Ectodermal cell (in vitro differentiated cells): ENCODE results near the gene POLD2.

ENCODE experiments used
- H3K27ac ChIP-seq: 2 replicates; pipeline ENCODE4 v1.7.0; 2013; ENCODE audit warnings: mild to moderate bottlenecking, low read depth, low read length; ENCODE audit not compliant: insufficient read depth, poor library complexity, severe bottlenecking
- H3K27me3 ChIP-seq: 2 replicates; pipeline ENCODE4 v1.7.0; 2013; ENCODE audit warnings: mild to moderate bottlenecking, low read length; ENCODE audit not compliant: insufficient read depth, control insufficient read depth, poor library complexity, severe bottlenecking
- H3K36me3 ChIP-seq: one replicate; pipeline ENCODE4 v1.7.0; 2013; ENCODE audit warnings: low read length; ENCODE audit not compliant: control insufficient read depth, insufficient read depth
- H3K4me1 ChIP-seq: one replicate; pipeline ENCODE4 v1.7.0; 2013; ENCODE audit warnings: low read length; ENCODE audit not compliant: control insufficient read depth, insufficient read depth
- H3K4me3 ChIP-seq: 2 replicates; pipeline ENCODE4 v1.7.0; 2013; ENCODE audit warnings: low read depth, low read length, control low read depth; ENCODE audit not compliant: insufficient read depth
- H3K9me3 ChIP-seq: 2 replicates; pipeline ENCODE4 v1.7.0; 2013; ENCODE audit warnings: mild to moderate bottlenecking, low read length, moderate library complexity; ENCODE audit not compliant: control insufficient read depth
- WGBS, 2 experiments: methylation state at CpG; one replicate each; pipeline ENCODE4 v1.1.7; 2013; ENCODE audit warnings: missing lambda C conversion rate in 2 of 2; 5-methylcytosine and 5-hydroxymethylcytosine counted together

POLD2 gene

GRCh38 chr7:44159824-44160630 lies 36.7 kb upstream of the POLD2 start:
- no peaks in the 10 kb centered on the region for H3K36me3 ChIP-seq
- WGBS, 2 experiments, result 91% methylated on average over 5 of the region's 5 CpGs
- no peak overlapping the region for H3K4me3 ChIP-seq
- H3K27me3 ChIP-seq, result no peaks in the 10 kb centered on the region
- H3K27ac ChIP-seq, result no peak overlapping the region
- peaks cover 12% of the 10 kb centered on the region for H3K4me1 ChIP-seq
- H3K9me3 ChIP-seq, result no peaks in the 10 kb centered on the region

- H3K4me3 ChIP-seq, result no peak overlapping the region
- peaks cover 12% of the 10 kb centered on the region for H3K4me1 ChIP-seq
- H3K27ac ChIP-seq, result no peak overlapping the region
- H3K9me3 ChIP-seq, result no peaks in the 10 kb centered on the region
- no peaks in the 10 kb centered on the region for H3K27me3 ChIP-seq
- no peaks in the 10 kb centered on the region for H3K36me3 ChIP-seq
- 89 to 92% methylated on average over 12 of the region's 12 CpGs for WGBS, 2 experiments
These were observed 35.7 kb upstream of the POLD2 start for GRCh38 chr7:44158873-44159631.

- Histone ChIP-seq H3K36me3 (no peaks in the 10 kb centered on the region), H3K9me3 (no peaks in the 10 kb centered on the region), H3K27me3 (no peaks in the 10 kb centered on the region), H3K4me3 (no peak overlapping the region), H3K4me1 (peaks cover 4% of the 10 kb centered on the region), H3K27ac (no peak overlapping the region)
- WGBS, 2 experiments, result 93 to 95% methylated on average over 10 of the region's 10 CpGs
These were observed 34.9 kb upstream of the POLD2 start for GRCh38 chr7:44158096-44158872.

- Histone ChIP-seq H3K9me3 (no peaks in the 10 kb centered on the region), H3K36me3 (no peaks in the 10 kb centered on the region), H3K4me3 (no peak overlapping the region), H3K27ac (no peak overlapping the region), H3K27me3 (no peaks in the 10 kb centered on the region), H3K4me1 (no peaks in the 10 kb centered on the region)
- 76 to 78% methylated on average over 15 of the region's 15 CpGs for WGBS, 2 experiments
These were observed 34.0 kb upstream of the POLD2 start for GRCh38 chr7:44157116-44158080.

- no peaks in the 10 kb centered on the region for H3K4me1 ChIP-seq
These were observed 33.2 kb upstream of the POLD2 start for GRCh38 chr7:44156453-44157010.

GRCh38 chr7:44155191-44156185 lies 32.1 kb upstream of the POLD2 start:
- H3K9me3 ChIP-seq, result no peaks in the 10 kb centered on the region
- no peak overlapping the region for H3K27ac ChIP-seq
- no peaks in the 10 kb centered on the region for H3K36me3 ChIP-seq
- 91 to 92% methylated on average over 8 of the region's 8 CpGs for WGBS, 2 experiments
- no peaks in the 10 kb centered on the region for H3K4me1 ChIP-seq
- H3K4me3 ChIP-seq, result no peak overlapping the region
- H3K27me3 ChIP-seq, result no peaks in the 10 kb centered on the region

More at GRCh38 chr7:44156453-44157010, 33.2 kb upstream of the POLD2 start:
- H3K36me3 ChIP-seq, result no peaks in the 10 kb centered on the region
- H3K4me3 ChIP-seq, result no peak overlapping the region
- no peaks in the 10 kb centered on the region for H3K27me3 ChIP-seq
- no peaks in the 10 kb centered on the region for H3K9me3 ChIP-seq
- H3K27ac ChIP-seq, result no peak overlapping the region
- 87 to 92% methylated on average over 4 of the region's 4 CpGs for WGBS, 2 experiments

GRCh38 chr7:44154703-44155102 lies 31.4 kb upstream of the POLD2 start:
- Histone ChIP-seq H3K4me3 (no peak overlapping the region), H3K4me1 (no peaks in the 10 kb centered on the region), H3K27ac (no peak overlapping the region), H3K36me3 (no peaks in the 10 kb centered on the region), H3K9me3 (no peaks in the 10 kb centered on the region), H3K27me3 (no peaks in the 10 kb centered on the region)
- WGBS, 2 experiments, result 88 to 93% methylated on average over 3 of the region's 3 CpGs

- Histone ChIP-seq H3K27me3 (no peaks in the 10 kb centered on the region), H3K4me1 (no peaks in the 10 kb centered on the region), H3K36me3 (no peaks in the 10 kb centered on the region), H3K4me3 (no peak overlapping the region), H3K9me3 (no peaks in the 10 kb centered on the region), H3K27ac (no peak overlapping the region)
- WGBS, 2 experiments, result 90 to 93% methylated on average over 5 of the region's 5 CpGs
These were observed 30.6 kb upstream of the POLD2 start for GRCh38 chr7:44153948-44154335.
